ENCODE data around the gene CLEC19A. TPM values are rescaled to one million over a fixed set of nuclear protein-coding genes. Genes with fewer than 3 reads are reported as not detected.

The CLEC19A gene
- total and polyA plus RNA-seq, 10 donors, result not detected

- 46 to 66% (median 55%) methylated on average over 2 of the region's 2 CpGs for WGBS, 5 donors
- H3K36me3 ChIP-seq, result peaks cover 0 to 7% (median 0%) of the 10 kb centered on the region in 6 donors
- H3K4me1 ChIP-seq, result no peaks in the 10 kb centered on the region
- H3K27me3 ChIP-seq (replicated peaks in 1 of 7), result no peaks in the 10 kb centered on the region
- TF ChIP-seq POLR2A (IDR thresholded peaks at IDR 0.05), result no peak
- no peak for TF ChIP-seq POLR2AphosphoS5 (IDR thresholded peaks at IDR 0.05)
- no peak for TF ChIP-seq CTCF (IDR thresholded peaks at IDR 0.05 in 8 of 11, conservative IDR thresholded peaks at IDR 0.05 in 3 of 11)
- intact Hi-C loops (cut with DNase I; ENCODE audit: low total_unique reads), result no loop called here
- DNase-seq, result no peak
- peaks cover 0 to 42% (median 23%) of the 10 kb centered on the region in 8 donors for H3K9me3 ChIP-seq
- no peak overlapping the region for H3K27ac ChIP-seq
- no peak overlapping the region for H3K4me3 ChIP-seq
These were observed 16.4 kb upstream of the CLEC19A start for GRCh38 chr16:19269098-19269497.

GRCh38 chr16:19274165-19274797, 11.2 kb upstream of the CLEC19A start:
- H3K27ac ChIP-seq, result no peak overlapping the region
- intact Hi-C loops (cut with DNase I; ENCODE audit: low total_unique reads), result no loop called here
- TF ChIP-seq CTCF (IDR thresholded peaks at IDR 0.05 in 8 of 11, conservative IDR thresholded peaks at IDR 0.05 in 3 of 11) (no peak), POLR2A (IDR thresholded peaks at IDR 0.05) (no peak), POLR2AphosphoS5 (IDR thresholded peaks at IDR 0.05) (no peak)
- 74 to 88% (median 79%) methylated on average over 1 of the region's 1 CpG for WGBS, 5 donors
- H3K27me3 ChIP-seq (replicated peaks in 1 of 7), result peaks cover 0 to 6% (median 0%) of the 10 kb centered on the region in 7 donors
- no peaks in the 10 kb centered on the region for H3K36me3 ChIP-seq
- DNase-seq, result no peak
- peaks cover 0 to 5% (median under 1%) of the 10 kb centered on the region in 8 donors for H3K9me3 ChIP-seq
- H3K4me3 ChIP-seq, result no peak overlapping the region
- no peaks in the 10 kb centered on the region for H3K4me1 ChIP-seq

GRCh38 chr16:19278403-19278802, 7.1 kb upstream of the CLEC19A start:
- H3K36me3 ChIP-seq, result no peaks in the 10 kb centered on the region
- H3K27ac ChIP-seq, result no peak overlapping the region
- H3K4me1 ChIP-seq, result no peaks in the 10 kb centered on the region
- DNase-seq, result no peak
- no peaks in the 10 kb centered on the region for H3K9me3 ChIP-seq
- H3K27me3 ChIP-seq (replicated peaks in 1 of 7), result peaks cover 0 to 6% (median 0%) of the 10 kb centered on the region in 7 donors
- 88 to 94% (median 90%) methylated on average over 2 of the region's 2 CpGs for WGBS, 5 donors
- TF ChIP-seq CTCF (IDR thresholded peaks at IDR 0.05 in 8 of 11, conservative IDR thresholded peaks at IDR 0.05 in 3 of 11), result no peak
- intact Hi-C loops (cut with DNase I; ENCODE audit: low total_unique reads), result no loop called here
- H3K4me3 ChIP-seq, result no peak overlapping the region

- DNase-seq, result no peak
- Histone ChIP-seq H3K36me3 (no peaks in the 10 kb centered on the region), H3K27ac (no peak overlapping the region), H3K4me3 (no peak overlapping the region), H3K4me1 (no peaks in the 10 kb centered on the region), H3K9me3 (no peaks in the 10 kb centered on the region), H3K27me3 (replicated peaks in 1 of 7) (no peaks in the 10 kb centered on the region)
- intact Hi-C loops (cut with DNase I; ENCODE audit: low total_unique reads), result no loop called here
- WGBS, 5 donors, result 63 to 88% (median 86%) methylated on average over 2 of the region's 2 CpGs
- no peak for TF ChIP-seq POLR2A (IDR thresholded peaks at IDR 0.05)
- no peak for TF ChIP-seq POLR2AphosphoS5 (IDR thresholded peaks at IDR 0.05)
- no peak for TF ChIP-seq CTCF (IDR thresholded peaks at IDR 0.05 in 8 of 11, conservative IDR thresholded peaks at IDR 0.05 in 3 of 11)
These were observed 4.3 kb upstream of the CLEC19A start for GRCh38 chr16:19281246-19281645.
